ENCODE data around the gene P3H2.
"Not testable (repeated sequence)": the region's sequence is repeated elsewhere in the genome, so short reads cannot be mapped to it uniquely, and the experiment has no call there.

Gene P3H2

GRCh38 chr3:190079173-190079572 is 41.5 kb downstream of the P3H2 start:
- DNase-seq: not testable (repeated sequence)

GRCh38 chr3:190077395-190078045 is 43.2 kb downstream of the P3H2 start:
- no peak for DNase-seq

GRCh38 chr3:190076601-190077394 is 43.9 kb downstream of the P3H2 start:
- DNase-seq: no peak

- DNase-seq: no peak
These were observed 44.6 kb downstream of the P3H2 start for GRCh38 chr3:190076136-190076535.

- no peak for DNase-seq
These were observed 45.9 kb downstream of the P3H2 start for GRCh38 chr3:190074817-190075216.

GRCh38 chr3:190073264-190074008 is 47.3 kb downstream of the P3H2 start:
- peak; percentile 2 for DNase-seq

- DNase-seq: no peak
These were observed 47.8 kb downstream of the P3H2 start for GRCh38 chr3:190072856-190073255.

GRCh38 chr3:190071921-190072320 is 48.8 kb downstream of the P3H2 start:
- not testable (repeated sequence) for DNase-seq

- no peak for DNase-seq
These were observed 49.9 kb downstream of the P3H2 start for GRCh38 chr3:190070622-190071347.

GRCh38 chr3:190065204-190065603 is 55.5 kb downstream of the P3H2 start:
- DNase-seq: no peak

GRCh38 chr3:190064659-190065058 is 56.0 kb downstream of the P3H2 start:
- DNase-seq: no peak

GRCh38 chr3:190064112-190064511 is 56.6 kb downstream of the P3H2 start:
- DNase-seq: no peak

GRCh38 chr3:190063490-190063889 is 57.2 kb downstream of the P3H2 start:
- DNase-seq: no peak

- no peak for DNase-seq
These were observed 60.4 kb downstream of the P3H2 start for GRCh38 chr3:190060192-190060775.

- no peak for DNase-seq
These were observed 61.5 kb downstream of the P3H2 start for GRCh38 chr3:190059242-190059590.

GRCh38 chr3:190058521-190059241 is 62.0 kb downstream of the P3H2 start:
- DNase-seq: no peak

GRCh38 chr3:190056742-190057141 is 64.0 kb downstream of the P3H2 start:
- DNase-seq: peak; percentile 33

- no peak for DNase-seq
These were observed 64.9 kb downstream of the P3H2 start for GRCh38 chr3:190055773-190056172.

- DNase-seq: no peak
These were observed 66.6 kb downstream of the P3H2 start for GRCh38 chr3:190053919-190054672.

- DNase-seq: no peak
These were observed 69.1 kb downstream of the P3H2 start for GRCh38 chr3:190051641-190052040.

- DNase-seq: peak; percentile 7
These were observed 71.7 kb downstream of the P3H2 start for GRCh38 chr3:190048932-190049441.

Measured in MV-4-11 (cell line).